Activated naive CD4-positive, alpha-beta T cell treated with Interleukin-2 at 50 U/mL for 16 hours (primary cell): ENCODE results near the gene C1orf74.

ENCODE experiments used
- DNase-seq: peaks from one replicate; pipeline ENCODE4 v3.0.0-alpha.2; 2020

C1orf74 gene

GRCh38 chr1:209769171-209769904 is 15.0 kb downstream of the C1orf74 start:
- DNase-seq: peak; percentile 79

GRCh38 chr1:209768354-209768774 is 16.0 kb downstream of the C1orf74 start:
- peak; percentile 82 for DNase-seq

- DNase-seq: no peak
Observed at GRCh38 chr1:209767706-209768105, 16.7 kb downstream of the C1orf74 start.

GRCh38 chr1:209767096-209767495 is 17.3 kb downstream of the C1orf74 start:
- no peak for DNase-seq

- no peak for DNase-seq
Observed at GRCh38 chr1:209766051-209766450, 18.3 kb downstream of the C1orf74 start.

- no peak for DNase-seq
Observed at GRCh38 chr1:209761011-209761635, 23.2 kb downstream of the C1orf74 start.

GRCh38 chr1:209759829-209760359 is 24.5 kb downstream of the C1orf74 start:
- no peak for DNase-seq

- no peak for DNase-seq
Observed at GRCh38 chr1:209758400-209758799, 26.0 kb downstream of the C1orf74 start.

- peak; percentile 41 for DNase-seq
Observed at GRCh38 chr1:209756615-209757445, 27.5 kb downstream of the C1orf74 start.

GRCh38 chr1:209755926-209756614 is 28.3 kb downstream of the C1orf74 start, which contains the start of gene TRAF3IP3:
TSS of gene TRAF3IP3 (plus strand) at chr1:209756053. CDS start at chr1:209760040, 3,987 bp downstream.
- peak; percentile 78 for DNase-seq

- DNase-seq: no peak
Observed at GRCh38 chr1:209755256-209755655, 29.1 kb downstream of the C1orf74 start.

GRCh38 chr1:209752890-209753289 is 31.5 kb downstream of the C1orf74 start:
- no peak for DNase-seq

- peak; percentile 50 for DNase-seq
Observed at GRCh38 chr1:209751627-209752231, 32.6 kb downstream of the C1orf74 start.

- no peak for DNase-seq
Observed at GRCh38 chr1:209749670-209750323, 34.6 kb downstream of the C1orf74 start.

GRCh38 chr1:209749205-209749604 is 35.2 kb downstream of the C1orf74 start:
- DNase-seq: no peak

GRCh38 chr1:209748620-209749019 is 35.7 kb downstream of the C1orf74 start:
- no peak for DNase-seq

GRCh38 chr1:209747580-209748262 is 36.6 kb downstream of the C1orf74 start:
- DNase-seq: peak; percentile 89

GRCh38 chr1:209746451-209747165 is 37.8 kb downstream of the C1orf74 start:
- DNase-seq: no peak

- DNase-seq: no peak
Observed at GRCh38 chr1:209743145-209743482, 41.2 kb downstream of the C1orf74 start.

GRCh38 chr1:209742409-209743144 is 41.8 kb downstream of the C1orf74 start:
- DNase-seq: no peak
